GM18507 (cell line): Measurements from ENCODE around the gene STIM1.

Experiments used
- DNase-seq: peaks from one replicate; pipeline ENCODE4 v3.0.0; 2011; ENCODE audit warnings: low read depth; ENCODE audit not compliant: insufficient read length; ENCODE audit errors: extremely low spot score
- FAIRE-seq: peaks from 2 replicates; lab custom pipeline; 2011; peaks lifted over from hg19 to GRCh38; lab: Jason Lieb, UNC

STIM1 gene

DNA sequence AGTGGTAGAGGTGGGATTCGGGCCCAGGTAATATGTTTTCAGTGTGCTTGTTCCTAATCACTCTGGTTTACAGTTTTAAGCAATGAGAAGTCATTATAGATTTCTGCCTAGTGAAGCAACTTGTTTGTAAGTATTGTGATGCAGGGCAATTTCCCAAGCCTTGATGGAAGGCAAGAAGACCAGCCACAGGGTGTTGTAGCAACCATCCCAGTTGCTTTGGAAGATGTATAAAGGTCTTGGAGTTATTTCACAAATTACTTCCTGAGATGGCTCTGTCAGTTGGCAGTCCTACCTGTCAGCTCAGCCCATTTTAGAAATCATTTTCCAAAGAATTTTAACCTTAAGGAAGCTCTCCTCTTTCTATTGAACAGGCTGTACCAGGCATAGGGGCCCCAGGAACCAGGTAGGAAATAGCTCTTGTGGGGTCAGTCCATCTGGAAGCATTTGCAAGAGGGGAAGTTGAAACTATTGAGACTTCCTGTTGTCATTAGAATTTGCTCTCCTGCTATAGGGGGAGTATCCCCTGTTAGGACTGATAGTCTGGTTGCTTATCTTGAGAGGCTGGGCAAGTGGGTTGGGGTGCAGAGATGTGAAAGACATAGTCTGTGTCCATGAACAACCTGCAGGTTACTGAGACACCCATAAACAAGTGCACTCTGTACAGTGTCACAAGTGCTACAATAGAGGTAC, 47.9 kb downstream of the STIM1 start:
- DNase-seq: no peak
- no peak for FAIRE-seq

DNA sequence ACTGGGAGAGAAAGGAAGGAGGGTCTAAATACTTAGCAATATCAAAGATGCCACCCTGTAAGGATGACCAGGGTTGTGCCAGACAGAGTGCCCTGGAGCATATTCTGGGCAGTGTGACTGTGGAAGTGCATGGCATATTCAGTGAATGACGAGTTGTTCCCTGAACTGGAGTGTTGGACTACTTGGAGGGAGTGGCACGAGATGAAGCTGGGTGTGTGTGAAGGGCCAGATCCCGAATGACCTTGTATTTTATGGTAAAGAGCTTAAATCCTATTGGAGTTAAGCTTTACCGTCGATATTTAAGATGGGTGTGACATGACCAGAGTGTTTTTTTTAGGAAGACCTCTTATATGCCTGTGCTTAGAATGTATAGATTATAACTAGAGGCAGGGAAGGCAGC, 48.8 kb downstream of the STIM1 start:
- no peak for DNase-seq
- FAIRE-seq: no peak

DNA sequence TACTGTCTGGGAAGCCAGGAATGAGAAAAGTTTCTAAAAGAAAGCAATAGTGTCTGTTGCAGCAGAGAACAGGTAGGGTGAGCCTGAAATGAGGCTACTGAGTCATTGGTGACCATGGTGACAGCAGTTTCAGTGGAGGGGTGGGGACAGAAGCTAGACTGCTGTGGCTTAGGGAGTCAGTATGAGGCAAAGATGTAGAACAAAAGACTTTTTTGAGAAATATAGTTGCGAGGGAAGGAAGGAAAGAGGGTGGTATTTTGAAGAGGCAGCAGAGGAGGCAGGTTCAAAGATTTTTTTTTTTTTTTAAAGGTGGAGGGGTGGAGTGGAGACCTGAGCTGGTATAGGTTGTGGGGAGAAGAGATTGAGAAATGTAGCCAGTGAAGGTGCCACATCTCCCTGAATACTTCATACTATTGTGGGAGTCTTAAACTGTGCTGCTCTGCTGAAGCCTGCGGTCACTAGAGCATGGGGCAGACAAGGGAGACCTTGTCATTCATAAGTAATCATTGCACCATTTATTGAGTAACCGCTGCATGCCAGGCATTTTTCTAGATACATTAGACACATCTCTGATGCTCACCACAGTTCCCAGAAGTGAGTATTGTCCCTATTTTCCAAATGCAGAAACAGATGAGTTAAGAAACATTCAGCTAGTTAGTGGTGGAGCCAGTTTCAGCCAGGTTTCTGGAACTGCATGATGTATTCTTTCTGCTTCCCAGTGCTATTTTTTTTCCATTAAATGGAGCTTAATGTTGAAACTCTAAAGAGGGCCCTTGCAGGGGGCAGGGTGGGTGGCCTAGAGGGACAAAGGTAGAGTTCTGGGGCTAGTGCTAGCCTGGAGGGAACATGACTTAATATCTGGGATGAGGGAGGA, 49.9 kb downstream of the STIM1 start:
- FAIRE-seq (peak; percentile 75), DNase-seq (no peak)

GRCh38 chr11:3906166-3906565, 50.7 kb downstream of the STIM1 start:
- FAIRE-seq: no peak
- no peak for DNase-seq

DNA sequence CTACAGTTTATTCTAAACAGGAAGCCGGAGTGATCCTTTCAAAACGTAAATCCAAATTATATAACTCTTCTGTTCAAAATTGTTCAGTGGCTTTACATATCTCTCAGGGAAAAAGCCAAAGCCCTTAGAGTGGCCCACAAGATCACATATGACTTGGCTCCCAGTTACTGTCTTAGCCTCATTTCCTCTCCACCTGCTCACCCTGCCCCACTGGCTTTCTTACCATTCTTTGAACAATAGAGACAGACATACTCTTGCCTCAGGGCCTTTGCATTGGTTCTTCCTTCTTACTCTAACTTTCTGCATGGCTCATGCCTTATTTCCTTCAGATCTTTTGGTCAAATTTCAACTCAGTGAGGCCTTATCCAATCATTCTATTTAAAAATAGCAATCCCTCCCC, 52.1 kb downstream of the STIM1 start:
- FAIRE-seq: no peak
- no peak for DNase-seq

DNA sequence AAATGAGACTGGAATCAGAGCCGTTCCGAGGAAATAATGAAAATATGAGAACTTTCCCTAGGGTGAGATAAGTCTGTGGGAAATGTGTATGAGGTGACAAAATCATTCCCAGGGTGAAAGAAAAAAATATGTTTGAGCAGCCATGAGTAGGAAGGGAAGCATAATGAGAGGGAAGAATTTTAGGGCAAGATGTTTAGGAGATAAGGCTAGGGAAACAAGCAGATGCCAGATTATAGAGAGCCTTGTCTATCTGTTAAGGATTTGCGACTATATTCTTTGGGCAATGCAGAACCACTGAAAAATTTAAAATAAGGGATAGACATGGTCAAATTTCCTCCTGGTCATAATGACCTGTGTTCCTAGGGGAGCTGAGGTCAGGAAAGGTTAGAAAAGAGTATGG, 54.4 kb downstream of the STIM1 start:
- FAIRE-seq (no peak), DNase-seq (no peak)

DNA sequence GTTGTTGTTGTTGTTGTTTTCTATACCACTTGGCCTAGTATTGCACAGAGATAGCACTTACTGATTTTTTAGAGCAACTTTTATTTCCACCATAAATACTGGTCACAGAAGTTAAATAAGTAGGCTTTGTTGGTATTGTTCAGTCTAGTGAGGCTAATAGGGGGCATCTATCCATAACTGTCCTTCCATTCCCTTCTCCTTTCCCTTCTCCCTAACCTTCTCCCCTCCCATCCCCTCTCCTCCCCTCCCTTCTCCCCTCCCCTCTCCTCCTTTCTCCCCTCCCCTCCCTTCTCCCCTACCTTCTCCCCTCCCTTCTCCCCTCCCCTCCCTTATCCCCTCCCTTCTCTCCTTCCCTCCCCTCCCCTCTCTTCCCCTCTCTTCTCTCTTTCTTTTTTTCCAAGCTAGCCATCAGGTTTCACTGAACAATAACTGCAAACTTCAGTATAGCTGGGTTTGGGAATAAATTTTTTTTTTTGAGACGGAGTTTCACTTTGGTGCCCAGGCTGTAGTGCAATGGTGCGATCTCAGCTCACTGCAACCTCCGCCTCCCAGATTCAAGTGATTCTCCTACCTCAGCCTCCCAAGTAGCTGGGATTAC, 56.5 kb downstream of the STIM1 start:
- FAIRE-seq (no peak), DNase-seq (no peak)

DNA sequence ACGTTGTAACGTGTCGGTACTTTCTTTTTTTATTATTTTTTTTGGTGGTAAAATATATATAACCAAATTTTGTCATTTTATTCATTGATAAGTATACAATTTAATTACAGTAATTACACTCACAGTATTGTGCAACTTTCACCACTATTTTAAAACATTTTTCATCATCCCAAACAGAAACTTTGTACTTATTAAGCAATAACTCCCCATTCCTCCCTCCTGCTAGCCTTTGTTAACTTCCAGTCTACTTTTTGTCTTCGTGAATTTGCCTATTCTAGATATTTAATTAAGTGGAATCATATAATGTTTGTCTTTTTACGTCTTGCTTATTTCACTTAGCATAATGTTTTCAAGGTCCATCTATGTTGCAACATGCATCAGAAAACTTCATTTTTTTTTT, 58.5 kb downstream of the STIM1 start:
- DNase-seq (no peak), FAIRE-seq (no peak)

- FAIRE-seq: peak; percentile 56
- no peak for DNase-seq
Observed at GRCh38 chr11:3914805-3915204, 59.3 kb downstream of the STIM1 start.

DNA sequence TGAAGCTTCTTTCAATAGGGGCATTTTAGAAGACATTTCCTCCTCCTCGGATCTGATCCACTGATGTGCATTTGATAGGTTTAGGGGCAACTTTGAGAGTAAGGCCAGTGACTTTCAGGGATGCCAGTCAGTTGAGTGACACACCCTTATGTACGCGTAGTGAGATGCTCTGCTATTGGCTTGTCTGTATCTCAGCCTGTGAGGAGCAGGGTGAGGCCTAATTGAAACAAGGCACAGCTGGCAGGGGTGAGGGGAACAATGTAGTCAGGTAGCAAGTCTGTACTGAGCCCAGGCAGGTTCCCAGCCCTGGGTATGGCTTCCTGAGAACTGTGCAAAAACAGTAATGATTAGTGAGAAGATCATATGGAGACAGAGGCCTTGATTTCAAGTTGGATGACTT, 61.5 kb downstream of the STIM1 start:
- no peak for DNase-seq
- no peak for FAIRE-seq

- DNase-seq (no peak), FAIRE-seq (peak; percentile 65)
Observed at GRCh38 chr11:3920148-3920852, 64.8 kb downstream of the STIM1 start.

DNA sequence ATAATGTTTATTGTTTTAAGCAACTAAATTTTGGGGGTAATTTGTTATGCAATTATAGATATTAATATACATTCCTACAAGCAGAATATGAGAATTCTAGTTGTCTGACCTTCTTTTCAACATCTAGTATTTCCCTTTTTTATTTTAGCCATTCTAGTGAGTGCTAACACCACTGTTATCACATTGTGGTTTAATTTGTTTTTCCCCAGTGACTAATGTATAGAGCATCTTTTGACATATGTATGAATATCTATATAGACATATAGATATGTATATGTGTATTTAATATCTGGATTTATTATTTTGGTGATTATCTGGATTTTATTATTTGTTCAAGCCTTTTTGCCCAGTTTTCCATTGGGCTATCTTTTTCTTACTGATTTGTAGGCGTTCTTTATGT, 66.6 kb downstream of the STIM1 start:
- DNase-seq (no peak), FAIRE-seq (no peak)

GRCh38 chr11:3925513-3925912, 70.0 kb downstream of the STIM1 start:
- DNase-seq (no peak), FAIRE-seq (no peak)

- FAIRE-seq (no peak), DNase-seq (no peak)
Observed at GRCh38 chr11:3926458-3927095, 71.1 kb downstream of the STIM1 start.

DNA sequence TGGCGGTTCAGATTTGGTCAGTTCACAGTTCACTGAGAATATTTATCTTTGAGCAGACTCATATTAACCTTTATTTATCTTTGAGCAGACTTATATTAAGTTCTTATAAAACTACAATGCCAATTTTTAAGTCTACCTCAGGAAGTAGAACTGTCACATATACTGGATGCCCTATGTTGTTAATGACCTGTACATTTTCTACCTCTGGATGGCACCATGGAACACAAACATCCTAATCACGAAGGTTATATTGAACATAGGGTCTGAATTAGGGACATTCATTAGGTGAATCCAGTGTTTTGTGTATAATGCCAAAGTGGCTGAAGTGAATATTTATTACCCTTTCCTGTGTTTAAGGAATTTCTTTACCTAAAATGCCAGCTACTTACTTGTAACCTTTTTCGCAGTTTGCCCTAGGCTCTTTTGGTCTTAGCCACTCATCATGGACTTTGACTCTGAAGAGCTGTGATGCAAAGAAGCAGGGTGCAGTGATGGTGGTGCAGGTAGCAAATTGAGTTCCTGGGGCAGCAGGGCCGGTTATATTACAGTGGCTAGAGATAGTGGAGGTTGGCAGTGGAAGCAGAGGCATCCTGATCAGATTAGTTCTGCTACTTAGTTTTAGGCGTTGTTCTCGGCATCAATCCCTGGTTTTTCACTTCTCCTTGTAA, 71.8 kb downstream of the STIM1 start:
- DNase-seq (no peak), FAIRE-seq (no peak)

DNA sequence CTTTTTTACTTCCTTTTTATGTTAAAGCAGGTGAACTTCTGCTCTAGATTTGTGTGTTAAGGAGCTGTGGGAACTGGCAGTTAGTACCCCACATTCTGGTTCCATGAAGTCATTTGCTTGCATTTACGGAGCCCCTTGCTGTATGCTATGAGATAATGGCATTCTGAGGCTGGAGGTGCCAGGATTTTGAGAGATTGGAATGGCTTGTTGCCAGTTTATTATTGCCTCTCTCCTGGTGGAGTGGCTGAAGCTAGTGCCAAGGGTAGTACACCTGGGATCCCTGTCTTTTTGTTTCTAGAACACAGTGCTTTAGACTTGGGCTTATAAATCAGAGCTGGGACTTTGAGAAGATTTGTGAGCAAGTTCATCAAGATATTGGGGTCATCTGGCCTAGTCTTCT, 73.8 kb downstream of the STIM1 start:
- DNase-seq (no peak), FAIRE-seq (no peak)

- FAIRE-seq: no peak
Observed at GRCh38 chr11:3929649-3930048, 74.2 kb downstream of the STIM1 start.

DNA sequence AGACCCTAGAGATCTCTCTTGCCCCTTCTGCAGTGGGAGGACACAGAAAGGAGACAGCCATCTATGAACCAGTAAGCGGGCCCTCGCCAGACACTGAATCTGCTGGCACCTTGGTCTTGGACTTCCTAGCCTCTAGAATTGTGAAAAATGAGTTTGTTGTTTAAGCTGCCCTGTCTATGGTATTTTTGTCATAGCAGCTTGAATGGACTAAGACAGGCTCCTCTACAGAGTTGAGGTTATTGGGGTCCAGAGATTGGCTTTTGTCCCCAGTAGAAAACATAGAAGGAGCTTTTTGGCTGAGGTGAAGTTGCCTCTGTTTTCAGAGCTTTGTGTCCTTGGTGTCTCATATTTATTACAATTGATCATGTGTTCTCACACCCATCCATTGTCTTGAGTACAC, 77.2 kb downstream of the STIM1 start:
- no peak for FAIRE-seq
- no peak for DNase-seq

More at GRCh38 chr11:3929649-3930048, 74.2 kb downstream of the STIM1 start:
- DNase-seq: no peak

DNA sequence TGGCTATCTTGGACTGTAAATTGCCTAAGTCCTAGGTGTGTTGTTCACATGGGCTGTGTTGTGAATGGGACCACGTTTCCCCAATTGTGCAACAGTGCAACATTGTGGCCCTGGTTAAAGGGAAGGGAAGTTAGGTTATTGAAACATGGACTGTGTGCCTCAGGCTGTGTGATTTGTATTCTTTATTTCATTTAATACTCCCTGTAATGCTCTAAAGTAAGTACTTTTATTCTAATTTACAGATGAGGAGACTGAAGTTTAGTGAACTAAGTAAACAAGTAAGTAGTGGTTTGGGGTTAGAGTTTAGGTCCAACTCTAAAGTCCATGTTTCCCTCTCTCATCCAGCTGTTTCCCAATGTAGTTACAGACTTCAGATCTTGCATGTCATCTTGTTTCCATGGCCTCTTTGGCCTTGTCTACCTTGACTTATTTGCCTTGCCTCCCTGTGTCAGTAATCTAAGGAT, 77.7 kb downstream of the STIM1 start:
- DNase-seq (no peak), FAIRE-seq (no peak)
